GM18508 (cell line): Measurements from ENCODE around the gene LACRT.
"Not testable (repeated sequence)": the region's sequence is repeated elsewhere in the genome, so short reads cannot be mapped to it uniquely, and the experiment has no call there.

Source experiments
- ATAC-seq: cut with Tn5 transposase; IDR thresholded peaks from one replicate; pipeline ENCODE4 v1.9.1; 2021; ENCODE audit warnings: moderate number of reproducible peaks; ENCODE audit not compliant: insufficient read depth, unreplicated experiment

LACRT gene

GRCh38 chr12:54641089-54641488, 6.4 kb upstream of the LACRT start:
- ATAC-seq, result no peak

GRCh38 chr12:54639112-54639511, 4.4 kb upstream of the LACRT start:
- ATAC-seq, result not testable (repeated sequence)

GRCh38 chr12:54631988-54632728, 2.5 kb downstream of the LACRT start:
- ATAC-seq, result no peak

GRCh38 chr12:54631551-54631950, 3.1 kb downstream of the LACRT start:
- ATAC-seq, result no peak

GRCh38 chr12:54629925-54630324, 4.8 kb downstream of the LACRT start:
- no peak for ATAC-seq

GRCh38 chr12:54628186-54628846, 6.4 kb downstream of the LACRT start:
- no peak for ATAC-seq

- no peak for ATAC-seq
Observed at GRCh38 chr12:54627304-54627703, 7.4 kb downstream of the LACRT start.

- ATAC-seq, result no peak
Observed at GRCh38 chr12:54625598-54625997, 9.1 kb downstream of the LACRT start.

GRCh38 chr12:54624315-54625279, 10.1 kb downstream of the LACRT start:
- ATAC-seq, result no peak

GRCh38 chr12:54622463-54623183, 12.1 kb downstream of the LACRT start:
- no peak for ATAC-seq

- ATAC-seq, result no peak
Observed at GRCh38 chr12:54616933-54617680, 17.6 kb downstream of the LACRT start.

- ATAC-seq, result no peak
Observed at GRCh38 chr12:54612225-54612750, 22.4 kb downstream of the LACRT start.

- no peak for ATAC-seq
Observed at GRCh38 chr12:54611715-54612149, 23.0 kb downstream of the LACRT start.

GRCh38 chr12:54608769-54609168, 25.9 kb downstream of the LACRT start:
- ATAC-seq, result no peak

- no peak for ATAC-seq
Observed at GRCh38 chr12:54608156-54608555, 26.5 kb downstream of the LACRT start.

GRCh38 chr12:54606556-54606955, 28.1 kb downstream of the LACRT start:
- no peak for ATAC-seq

- ATAC-seq, result no peak
Observed at GRCh38 chr12:54605138-54605970, 29.3 kb downstream of the LACRT start.

GRCh38 chr12:54604436-54604835, 30.3 kb downstream of the LACRT start:
- ATAC-seq, result no peak
